GM21576 (cell line): ENCODE measurements around the gene AP5Z1.

Experiments used
- ATAC-seq: cut with Tn5 transposase; IDR thresholded peaks from one replicate; pipeline ENCODE4 v1.9.1; 2021; ENCODE audit warnings: mild to moderate bottlenecking, moderate library complexity; ENCODE audit not compliant: unreplicated experiment

AP5Z1 gene

DNA sequence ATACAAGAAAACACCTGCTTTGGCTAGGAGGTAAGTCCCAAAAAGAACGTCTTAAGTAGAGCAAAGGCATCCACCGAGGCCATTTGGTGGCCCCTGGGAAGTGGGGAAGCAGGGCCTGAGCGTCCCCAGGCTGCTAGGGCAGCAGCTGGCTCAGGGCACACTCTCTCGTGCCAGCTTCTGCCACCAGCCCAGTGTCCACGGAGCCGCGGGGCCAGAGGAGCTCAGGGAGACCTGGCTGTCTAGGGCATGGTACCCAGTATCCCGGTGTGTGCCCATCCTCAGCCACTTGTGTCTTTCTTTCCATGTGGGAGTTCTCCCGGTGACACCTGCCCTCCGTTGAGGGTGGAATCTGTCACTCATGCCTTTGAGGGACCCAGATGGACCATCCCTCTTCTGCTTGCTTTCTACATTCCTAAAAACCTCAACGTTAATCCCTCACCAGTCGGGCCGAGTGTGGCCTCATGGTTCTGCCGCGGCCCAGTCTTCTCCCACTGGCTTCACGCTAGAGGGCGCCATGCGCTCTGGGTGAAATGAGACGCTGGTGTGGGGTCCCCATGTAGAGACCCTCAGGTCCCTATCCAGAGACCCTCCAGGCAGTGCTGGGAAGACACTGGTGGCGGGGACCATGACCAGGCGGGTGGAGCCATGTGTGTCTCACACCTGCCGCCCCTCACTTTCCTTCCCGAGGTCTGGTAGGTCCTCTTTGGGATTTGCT is 9.5 kb upstream of the AP5Z1 start:
- ATAC-seq = no peak

DNA sequence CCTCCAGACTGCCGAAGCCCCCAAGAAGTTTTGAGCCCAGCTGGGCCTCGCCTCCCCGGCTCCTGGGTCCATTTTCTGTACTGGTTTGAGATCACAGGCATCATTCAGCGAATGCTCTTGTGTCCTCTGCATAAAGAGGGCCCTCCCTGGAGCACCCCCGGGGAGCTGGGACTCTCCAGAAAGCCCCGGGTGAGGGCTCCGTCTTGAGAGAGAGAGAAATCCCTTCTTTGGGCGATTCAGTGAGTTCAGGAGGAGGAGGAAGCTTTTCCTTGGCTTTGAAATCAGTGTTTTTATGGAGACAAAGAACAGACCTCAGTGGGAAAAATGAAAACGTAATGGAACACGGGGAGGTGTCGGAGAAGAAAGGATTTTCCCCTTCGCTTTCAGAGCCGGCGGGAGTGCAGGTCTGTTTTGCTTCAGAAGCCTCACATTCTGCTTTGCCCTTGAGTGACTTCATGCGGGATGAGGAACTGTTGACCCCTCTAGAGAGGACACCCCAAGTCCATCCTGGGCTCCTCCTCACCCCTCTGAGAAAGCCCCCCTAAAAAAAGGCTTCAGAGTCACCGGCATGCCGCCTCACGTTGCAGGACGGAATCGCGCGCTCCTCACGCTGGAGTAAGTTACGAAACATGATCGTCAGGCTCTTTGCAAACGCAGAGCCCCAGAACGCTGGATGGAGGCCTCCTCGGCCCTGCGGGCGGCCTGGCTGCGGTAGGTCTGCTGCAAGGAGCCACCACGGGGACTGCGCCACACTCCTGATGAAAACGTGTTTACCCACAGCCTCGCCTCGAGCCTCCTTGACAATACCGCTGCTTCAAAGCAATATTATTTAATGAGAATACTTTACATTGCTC is 8.5 kb upstream of the AP5Z1 start:
- ATAC-seq = no peak

DNA sequence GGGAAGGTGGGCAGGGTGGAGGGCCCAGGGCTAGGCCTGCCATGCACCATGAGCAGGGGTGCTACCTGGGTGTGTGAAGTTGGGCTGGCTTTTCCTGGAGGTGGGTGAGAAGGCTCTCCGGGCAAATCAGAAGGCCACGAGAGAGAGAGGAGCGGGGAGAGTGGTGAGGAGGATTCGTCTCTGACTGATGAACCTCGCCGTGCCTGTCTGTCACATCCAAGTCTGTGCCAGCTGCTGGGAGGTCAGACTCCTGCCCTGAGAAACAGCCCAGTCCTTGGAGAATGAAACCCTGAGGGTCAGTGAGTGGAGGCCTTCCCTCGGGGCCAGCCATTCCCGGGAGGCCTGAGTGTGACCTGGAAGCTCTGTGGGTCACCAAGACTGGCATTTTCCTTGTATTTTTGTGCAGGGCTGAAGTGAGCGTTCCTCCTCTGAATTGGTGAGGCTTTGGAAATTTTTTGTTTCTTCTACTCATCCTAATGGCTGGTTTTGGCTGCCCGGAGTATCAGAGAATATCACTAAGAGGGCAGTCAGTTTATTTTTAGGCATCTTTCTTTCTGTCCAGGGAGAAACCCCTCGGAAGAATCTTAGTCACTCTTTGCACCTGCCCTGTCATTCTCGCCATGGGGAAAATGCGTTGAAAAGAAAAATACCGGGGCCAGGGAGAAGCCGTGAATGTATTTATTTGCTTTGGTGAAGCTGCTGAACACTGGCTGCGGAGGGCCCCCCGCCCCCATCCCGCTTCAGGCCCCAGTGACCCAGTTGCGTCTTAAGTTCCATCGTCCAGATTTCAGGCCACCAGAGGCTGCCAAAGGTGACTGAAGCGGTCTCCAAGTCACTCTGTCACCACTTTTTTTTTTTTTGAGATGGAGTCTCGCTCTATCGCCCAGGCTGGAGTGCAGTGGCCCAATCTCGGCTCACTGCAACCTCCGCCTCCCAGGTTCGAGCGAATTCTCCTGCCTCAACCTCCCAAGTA is 6.5 kb upstream of the AP5Z1 start:
- no peak for ATAC-seq

DNA sequence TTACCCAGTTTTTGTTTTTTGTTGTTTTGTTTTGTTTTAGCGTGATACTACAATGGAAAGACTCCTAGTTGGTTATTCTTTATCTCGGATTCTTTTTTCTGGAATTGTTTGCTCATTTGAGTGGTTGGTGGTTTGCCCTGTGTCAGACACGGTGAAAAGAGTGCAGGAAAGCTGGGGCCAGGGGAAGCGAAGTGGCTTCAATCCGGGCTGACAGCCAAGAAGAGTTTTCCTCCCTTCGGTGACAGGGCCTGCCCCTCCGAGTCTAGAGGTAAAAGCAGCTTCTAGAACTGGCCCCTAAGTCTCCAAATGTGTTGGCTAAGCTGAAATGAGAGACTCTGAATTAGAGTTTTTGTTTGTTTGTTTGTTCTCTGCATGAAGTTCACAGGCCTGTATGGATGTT is 5.7 kb upstream of the AP5Z1 start:
- no peak for ATAC-seq

DNA sequence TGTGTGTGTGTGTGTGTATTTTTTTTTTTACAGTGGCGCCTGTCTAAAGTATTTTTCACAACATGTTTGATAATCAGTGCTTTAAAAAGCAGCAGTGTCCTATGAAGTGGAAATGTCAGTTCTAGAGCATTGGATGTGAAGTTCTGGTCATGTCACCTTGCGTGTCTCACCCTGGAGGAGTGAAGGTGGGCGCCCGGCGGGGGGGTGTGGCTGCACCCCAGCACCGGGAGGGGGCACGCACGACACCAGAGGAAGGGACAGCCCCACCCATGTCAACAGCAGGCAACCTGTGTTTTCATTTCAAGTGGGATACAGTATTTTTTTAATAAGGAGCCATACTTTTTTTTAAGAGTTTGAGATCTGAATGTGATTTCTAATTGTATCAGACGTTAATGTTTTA is 4.5 kb upstream of the AP5Z1 start:
- ATAC-seq = no peak

DNA sequence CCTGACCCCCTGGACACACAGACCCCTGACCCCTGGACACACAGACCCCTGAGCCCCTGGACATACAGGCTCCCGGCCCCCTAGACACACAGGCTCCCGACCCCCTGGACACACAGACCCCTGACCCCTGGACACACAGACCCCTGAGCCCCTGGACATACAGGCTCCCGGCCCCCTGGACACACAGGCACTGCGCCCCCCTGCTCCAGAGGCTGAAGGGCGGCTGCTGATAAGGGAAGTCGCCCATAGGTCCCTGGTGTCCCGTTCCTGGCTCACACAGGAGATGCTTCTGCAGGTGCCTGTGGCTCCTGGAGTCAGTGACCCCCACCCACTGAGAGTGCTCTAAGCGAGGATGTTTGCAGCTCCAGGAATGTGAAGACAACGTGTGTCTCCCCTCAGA is 3.7 kb upstream of the AP5Z1 start:
- ATAC-seq = no peak

DNA sequence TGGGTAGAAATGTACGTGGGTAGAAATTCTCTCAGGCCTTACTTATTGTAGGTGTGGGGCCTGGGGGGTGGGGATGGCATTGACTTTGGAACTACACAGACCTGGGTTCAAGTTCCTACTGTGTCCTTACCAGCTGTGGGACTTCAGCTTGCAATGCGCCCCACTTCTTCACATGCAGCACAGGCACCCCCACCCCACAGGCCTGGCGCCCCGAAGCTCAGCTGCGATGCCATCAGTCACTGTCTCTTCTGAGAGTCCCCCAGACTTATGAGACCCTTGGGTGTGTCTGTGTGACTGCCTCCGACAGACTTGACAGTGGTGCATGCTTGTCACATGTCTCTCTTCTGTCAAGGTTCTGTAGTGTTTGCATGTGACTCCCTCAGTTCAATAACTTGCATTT is 3.1 kb upstream of the AP5Z1 start:
- ATAC-seq = no peak

DNA sequence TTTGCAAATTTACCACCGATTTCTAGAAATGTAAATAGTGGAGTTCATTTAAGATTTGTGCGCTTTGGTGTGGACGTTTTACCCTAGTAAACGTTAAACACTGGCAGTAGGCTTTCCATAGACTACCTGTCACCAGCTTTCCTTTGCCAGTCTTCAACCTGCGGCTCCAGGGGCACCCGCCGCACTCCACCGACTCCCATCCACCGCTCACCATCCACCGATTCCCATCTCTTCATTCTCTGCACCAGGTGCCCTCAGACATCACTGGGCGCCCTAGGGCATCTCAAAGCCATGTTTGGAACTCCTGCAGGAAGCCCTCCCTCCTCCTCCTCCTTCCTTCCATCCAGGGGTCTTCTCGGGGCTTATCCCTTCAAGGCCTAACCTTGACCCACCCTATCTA is 1.4 kb upstream of the AP5Z1 start:
- no peak for ATAC-seq

DNA sequence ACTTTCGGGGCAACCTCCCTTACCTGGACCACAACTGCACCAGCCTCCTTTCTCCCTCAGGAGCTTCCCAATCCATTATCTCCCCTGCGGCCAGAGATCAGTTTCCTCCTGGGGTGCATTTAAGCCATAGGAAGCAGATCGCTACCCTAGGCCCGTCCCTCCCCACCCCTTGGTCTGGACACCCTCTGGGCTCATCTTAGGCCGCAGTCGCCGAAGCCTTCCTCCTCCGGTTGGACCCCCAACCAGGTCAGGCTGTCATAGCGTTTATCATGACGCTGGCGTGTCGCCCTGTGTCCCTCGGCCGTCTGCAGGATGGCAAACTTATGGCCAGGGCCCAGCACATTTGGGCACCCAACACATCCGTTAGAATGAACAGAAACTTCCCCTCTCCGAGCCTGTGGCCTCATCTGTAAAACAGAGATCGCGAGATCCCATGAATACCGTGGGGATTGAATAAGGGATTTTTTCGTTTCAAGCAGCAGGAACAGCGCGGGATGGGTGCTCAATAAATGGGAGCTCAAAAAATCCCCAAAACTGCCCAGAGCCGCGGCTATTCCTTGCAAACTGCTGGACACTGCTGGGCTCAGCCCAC is 669 bp upstream of the AP5Z1 start:
- ATAC-seq = peak; percentile 25

DNA sequence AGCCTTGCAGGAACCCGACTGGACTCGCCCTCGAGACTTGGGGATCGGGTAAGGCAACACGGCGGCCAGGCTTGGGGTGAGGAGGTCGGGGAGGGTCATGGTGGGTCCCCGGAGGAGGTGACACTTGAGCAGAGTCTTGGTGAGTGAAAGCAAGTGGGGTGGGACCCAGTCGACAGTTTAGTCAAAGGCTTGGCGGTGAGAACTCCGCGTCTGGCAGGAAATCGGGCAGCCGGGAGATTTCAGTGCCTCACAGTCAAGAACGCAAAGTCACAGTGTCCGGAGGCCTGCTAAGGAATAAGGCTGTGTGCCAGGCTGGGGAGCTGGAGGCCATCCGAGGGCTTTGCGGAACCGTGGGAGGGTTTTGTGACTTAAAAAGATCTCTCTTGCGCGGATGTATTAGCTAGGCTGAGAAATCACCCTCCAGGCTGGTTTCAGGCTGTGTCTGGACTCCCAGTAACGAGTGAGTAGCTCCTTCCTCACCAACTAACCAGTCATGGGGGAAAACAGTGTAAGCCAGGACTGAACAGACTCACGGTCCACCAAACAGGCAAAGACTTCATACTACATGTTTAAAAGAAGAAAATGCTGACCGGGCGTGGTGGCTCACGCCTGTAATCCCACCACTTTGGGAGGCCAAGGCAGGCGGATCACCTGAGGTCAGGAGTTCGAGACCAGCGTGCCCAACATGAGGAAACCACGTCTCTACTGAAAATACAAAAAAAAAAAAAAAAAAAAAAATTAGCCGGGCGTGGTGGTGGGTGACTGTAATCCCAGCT is 613 bp downstream of the AP5Z1 start:
- peak; percentile 35 for ATAC-seq

DNA sequence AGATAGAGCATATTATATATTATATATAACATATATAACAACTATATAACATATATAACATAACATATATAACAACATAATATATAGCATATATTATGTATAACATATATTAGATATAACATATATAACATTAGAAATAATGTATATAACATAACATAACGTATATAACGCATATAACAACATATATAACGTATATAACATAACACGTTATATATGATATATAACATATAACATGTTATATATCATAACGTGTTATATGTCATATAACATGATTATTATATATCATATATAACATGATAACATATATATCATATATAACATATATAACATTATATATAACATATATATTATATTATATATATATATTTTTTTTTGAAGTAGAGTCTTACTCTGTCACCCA is 3.7 kb downstream of the AP5Z1 start:
- ATAC-seq = no peak

DNA sequence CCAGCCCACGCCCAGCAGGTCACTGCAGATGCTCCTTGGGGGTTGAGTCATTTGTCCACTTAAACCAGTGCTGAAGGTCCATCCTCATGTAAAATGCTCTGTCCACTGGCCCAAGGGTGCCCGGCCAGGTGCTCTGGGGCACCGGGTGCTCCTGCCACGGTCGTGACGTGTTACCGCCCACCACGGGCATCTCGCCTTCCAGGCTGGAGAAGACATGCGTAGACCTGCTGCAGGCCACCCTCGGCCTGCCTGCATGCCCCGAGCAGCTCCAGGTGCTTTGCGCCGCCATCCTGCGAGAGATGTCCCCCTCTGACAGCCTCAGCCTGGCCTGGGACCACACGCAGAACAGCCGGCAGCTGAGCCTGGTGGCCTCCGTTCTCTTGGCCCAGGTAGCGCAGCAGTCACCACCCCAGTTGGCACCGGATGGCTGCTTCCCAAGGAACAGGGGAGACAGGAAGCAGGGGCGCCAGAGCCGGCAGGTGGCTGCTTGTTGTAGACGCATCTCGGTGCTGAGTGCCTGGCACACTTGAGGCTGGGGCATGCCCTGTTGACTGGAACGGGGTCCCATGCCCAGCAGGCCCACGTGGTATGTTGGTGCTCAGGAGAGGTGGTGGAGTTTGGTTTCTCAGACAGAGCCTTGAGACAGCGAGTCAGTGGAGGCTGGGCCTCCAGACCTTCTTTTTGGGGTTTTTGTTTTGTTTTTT is 6.1 kb downstream of the AP5Z1 start:
- ATAC-seq = no peak

DNA sequence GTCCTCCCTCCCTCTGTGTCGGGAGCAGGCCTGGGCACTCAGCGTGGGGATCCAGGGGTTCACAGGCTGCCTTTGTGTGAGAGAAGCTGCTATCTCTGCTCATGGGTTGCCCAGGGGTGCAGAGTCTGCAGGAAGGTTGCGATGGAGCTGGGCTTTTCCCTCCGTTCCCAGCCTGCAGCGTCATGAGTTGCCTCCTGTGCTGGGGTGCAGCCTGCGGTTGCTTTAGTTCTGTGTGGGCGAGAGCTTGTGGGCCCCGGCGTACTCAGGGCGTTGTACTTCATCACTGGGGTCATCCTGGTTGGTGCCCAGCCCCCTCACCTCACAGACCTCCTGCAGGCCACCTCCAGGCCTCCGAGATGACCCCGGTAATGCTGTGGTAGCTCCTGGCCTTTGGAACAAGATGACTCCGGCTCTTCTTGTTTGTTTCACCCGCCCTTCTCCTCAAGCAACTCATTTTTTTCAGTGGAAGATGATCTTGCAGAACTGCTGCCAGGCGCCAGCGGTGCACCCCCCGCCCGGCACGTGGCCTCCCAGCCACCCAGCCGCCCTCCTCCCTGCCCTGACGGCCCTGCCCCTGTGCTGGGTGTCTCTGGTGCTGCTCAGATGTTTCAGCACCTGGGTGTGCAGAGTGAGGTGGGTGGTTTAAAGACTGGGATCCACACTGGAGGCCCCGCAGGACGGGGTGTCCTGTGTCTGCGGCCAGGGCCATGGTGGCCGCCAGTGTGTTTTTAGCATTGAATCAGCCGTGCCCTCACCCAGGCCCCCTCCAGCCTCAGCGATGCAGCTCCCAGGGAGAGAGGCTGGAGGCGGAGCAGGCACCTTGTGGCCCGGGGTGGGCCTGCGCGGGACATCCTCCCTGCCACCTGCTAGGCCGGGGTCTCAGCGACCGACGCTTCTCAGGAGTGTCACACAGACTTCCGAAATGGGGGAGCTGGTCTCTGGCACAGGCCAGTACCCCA is 7.2 kb downstream of the AP5Z1 start:
- ATAC-seq = no peak

DNA sequence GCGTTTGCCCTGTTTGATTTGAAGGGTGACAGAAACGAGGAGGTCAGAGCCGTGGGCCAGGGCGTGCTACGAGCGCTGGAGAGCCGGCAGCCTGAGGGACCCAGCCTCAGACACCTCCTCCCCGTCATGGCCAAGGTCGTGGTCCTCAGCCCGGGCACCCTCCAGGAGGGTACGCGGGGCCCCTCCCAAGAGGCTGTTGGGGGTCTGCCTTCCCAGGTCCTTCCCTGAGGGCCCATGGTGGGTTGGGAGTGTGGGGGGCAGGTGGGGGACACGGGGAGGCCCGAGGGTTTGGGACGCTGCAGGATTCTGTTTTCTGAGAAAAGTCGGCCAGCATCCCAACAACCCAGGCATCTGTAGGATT is 7.8 kb downstream of the AP5Z1 start:
- no peak for ATAC-seq

DNA sequence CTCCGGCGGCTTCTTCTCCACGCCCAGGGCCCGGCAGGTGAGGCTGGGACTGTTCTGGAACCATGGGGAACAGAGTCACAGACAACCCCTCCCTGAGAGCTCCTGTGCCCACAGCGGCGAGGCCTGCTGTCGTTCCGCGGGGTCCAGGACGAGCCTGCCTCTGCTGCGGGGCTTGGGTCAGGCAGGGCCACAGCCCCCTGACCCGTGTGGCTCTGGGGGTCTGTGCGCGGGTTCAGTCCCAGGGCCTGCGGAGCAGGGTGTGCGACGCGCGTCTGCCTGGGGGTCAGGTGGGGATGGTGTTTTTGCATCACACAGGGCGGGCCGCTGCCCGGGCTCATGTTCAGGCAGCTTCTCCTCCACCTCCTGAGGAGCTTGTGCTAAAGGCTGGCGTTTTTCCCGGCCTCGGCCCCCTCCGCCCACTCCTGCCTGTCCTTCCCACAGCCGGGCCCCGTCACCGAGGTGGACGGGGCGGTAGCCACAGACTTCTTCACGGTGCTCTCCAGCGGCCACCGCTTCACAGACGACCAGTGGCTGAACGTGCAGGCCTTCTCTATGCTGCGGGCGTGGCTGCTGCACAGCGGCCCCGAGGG is 8.4 kb downstream of the AP5Z1 start:
- no peak for ATAC-seq

DNA sequence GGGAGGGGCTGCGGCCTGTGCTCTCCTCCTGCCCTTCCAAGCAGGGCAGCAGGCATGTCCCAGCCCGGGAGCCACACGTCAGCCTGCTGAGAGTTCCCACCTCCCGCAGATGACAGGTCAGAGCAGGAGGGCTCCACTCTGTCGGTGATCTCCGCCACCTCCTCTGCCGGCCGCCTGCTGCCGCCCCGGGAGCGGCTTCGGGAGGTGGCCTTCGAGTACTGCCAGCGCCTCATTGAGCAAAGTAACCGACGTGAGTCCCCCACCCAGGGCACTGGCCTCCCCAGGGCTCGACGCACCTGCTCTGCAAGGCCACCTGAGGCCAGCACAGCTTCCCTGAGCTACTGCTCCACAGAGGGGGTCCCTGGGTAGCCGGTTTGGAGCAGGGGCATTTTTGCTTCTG is 9.4 kb downstream of the AP5Z1 start:
- ATAC-seq = no peak

DNA sequence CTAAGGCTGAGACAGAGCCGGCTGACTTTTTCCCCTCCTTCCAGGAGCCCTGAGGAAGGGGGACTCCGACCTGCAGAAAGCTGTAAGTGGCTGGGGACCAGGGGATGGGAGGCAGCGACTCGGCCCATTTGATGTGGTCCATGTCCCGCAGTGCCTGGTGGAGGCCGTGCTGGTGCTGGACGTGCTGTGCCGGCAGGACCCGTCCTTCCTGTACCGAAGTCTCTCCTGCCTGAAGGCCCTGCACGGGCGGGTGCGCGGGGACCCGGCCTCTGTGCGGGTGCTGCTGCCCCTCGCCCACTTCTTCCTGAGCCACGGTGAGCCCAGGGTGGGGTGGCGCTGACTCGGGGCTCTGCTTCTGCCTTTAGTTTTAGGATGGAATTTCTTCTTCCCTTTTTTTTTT is 9.9 kb downstream of the AP5Z1 start:
- ATAC-seq = no peak

DNA sequence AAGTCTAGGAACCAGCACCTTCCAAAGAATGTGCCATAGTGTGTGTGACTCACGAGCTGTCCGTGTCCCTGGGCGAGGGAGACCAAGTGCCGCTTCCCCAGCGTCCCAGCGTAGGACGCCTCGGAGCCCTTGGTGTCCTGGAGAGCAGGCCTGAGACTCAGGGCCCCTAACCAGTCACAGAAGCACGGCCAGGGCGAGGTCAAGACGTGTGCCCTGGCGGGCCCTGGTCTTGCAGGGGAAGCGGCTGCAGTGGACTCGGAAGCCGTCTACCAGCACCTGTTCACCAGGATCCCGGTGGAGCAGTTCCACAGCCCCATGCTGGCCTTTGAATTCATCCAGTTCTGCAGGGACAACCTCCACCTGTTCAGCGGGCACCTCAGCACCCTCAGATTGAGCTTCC is 10.6 kb downstream of the AP5Z1 start:
- ATAC-seq = no peak
